Stimulated activated CD4-positive, alpha-beta T cell treated with anti-CD3 and anti-CD28 coated beads, Interleukin-1b, Interleukin-23, amount 100 ng/mL, for 24 hours (primary cell): Measurements from ENCODE around the gene KDR.

ENCODE experiments used
- DNase-seq, 4 experiments: peaks; one replicate each; pipeline ENCODE4 v3.0.0-alpha.2; 2020; ENCODE audit warnings: low read depth in 4 of 4, low spot score in 1 of 4

KDR gene

DNA sequence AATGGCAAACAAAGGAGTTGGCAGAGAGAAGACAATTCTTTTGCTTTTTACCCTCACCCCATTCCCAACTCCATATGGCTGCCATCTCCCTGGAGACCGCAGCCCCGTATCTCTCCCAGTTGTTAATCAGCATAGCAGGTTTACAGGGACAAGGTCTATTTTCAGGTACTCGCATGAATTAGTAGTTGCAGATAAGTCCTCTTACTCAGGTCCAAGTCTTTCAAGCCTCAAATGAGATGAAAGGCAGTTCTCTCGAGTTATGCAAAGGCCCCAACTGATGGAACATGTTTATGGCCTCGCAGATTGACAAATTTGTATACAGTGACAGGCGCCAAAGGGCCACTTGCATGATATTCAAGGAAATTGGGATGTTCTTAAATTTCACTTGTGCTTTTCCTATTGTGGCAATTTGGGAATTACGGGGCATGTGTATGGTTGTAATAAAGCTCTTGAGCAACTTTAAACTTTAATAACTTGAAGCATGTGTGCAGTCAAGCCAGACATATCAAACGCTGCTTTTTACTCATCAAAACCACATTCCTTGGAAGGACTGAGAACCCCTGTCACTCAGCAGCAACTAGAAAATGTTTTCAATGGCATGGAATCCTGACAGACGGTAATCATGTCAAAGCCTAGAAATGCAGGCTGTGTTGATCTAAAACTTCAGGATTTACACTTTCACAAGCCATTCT, 45.1 kb downstream of the KDR start:
- no peak for DNase-seq

DNA sequence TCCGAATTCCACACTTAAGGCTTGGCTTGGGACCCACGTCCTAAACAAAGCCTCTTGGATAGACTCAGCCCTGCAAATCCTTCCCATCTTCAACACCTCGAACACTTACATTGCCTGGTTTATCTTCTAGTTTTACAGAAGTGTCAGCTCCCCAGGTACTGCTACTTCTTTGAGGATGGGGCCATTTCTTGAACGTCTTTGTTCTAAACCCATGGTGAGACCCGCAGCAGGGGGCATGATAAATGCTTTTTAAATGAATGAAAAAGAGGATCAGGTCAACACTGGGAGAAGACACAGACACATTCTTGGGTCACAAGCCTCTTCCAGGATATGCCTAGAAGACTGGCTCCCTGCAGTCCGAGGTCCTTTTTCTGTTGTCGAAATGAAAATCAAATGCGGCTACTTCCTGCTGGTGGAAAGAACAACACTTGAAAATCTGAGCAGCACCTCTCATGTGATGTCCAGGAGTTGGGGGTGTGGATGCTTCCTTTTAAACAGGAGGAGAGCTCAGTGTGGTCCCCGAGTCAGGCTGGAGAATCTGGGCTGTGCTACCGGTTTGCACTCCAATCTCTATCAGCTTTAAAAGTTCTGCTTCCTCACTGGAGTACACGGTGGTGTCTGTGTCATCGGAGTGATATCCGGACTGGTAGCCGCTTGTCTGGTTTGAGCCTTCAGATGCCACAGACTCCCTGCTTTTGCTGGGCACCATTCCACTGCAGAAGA, 45.8 kb downstream of the KDR start:
- DNase-seq, result no peak

GRCh38 chr4:55078987-55079386, 46.4 kb downstream of the KDR start:
- DNase-seq, result no peak

GRCh38 chr4:55077577-55077976, 47.8 kb downstream of the KDR start:
- no peak for DNase-seq

DNA sequence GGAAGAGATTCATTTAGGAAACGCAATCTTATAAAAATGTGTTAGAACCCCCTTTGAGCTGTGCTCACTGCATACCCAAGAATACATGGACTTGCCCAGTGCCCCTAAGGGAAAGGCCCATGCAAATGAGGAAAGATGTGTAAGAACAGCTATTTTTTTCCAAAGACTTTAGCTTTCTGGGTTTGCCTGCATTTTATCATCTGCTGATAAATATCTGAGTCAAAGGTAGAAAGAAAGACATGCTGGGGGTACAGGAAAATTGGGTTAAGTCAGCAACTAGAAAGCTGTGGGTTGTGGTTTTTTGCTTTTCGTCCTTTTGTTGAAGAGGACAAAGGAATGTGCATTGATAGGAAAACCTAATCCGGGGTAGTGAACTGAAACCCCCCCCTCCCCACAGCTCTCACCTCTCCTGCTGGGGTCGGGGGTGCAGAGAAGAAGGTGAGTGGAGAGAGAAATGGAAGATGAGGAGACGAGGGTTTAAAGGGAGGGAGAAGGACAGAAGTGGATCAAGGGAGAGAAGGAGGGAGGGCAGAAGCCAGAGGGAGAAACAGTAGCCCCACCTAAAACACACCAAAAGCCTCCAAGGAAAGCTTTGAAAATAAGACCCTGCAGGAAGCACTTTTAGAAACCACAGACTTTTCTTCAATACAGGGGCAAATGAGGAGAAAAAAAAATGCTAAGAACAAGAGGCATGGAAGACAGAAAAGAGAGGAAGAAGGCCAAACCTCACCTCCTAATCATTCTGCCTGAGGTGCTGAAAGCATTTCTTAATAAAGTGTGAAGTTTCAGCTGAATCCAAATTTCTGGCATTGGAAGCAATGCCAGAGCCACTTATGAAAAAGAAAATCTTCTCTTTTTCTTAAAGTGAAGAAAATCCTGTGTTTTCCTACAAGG, 49.3 kb downstream of the KDR start:
- DNase-seq, result no peak

GRCh38 chr4:55075376-55075775, 50.0 kb downstream of the KDR start:
- no peak for DNase-seq

GRCh38 chr4:55074386-55074785, 51.0 kb downstream of the KDR start:
- DNase-seq, result no peak

GRCh38 chr4:55071951-55072350, 53.4 kb downstream of the KDR start:
- no peak for DNase-seq

DNA sequence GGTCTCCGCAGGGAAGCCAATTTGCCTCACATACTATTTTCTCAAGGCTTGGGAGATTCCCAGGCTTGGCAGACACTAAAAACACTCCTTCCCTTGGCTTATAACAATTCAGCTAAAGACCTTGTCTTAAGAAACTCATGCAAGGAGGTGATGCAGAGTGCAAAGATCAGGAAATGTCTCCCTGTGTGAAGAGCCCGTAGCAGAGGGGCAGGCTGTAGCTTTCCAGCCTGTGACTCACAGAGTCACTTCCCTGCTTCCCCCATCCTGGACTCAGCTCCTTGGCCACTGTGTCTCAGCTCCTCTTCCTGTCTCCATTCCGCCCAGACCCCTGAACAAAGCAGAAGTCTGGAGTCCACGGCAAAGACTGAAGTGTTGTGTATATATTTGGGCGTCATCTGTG, 56.1 kb downstream of the KDR start:
- DNase-seq, result no peak

DNA sequence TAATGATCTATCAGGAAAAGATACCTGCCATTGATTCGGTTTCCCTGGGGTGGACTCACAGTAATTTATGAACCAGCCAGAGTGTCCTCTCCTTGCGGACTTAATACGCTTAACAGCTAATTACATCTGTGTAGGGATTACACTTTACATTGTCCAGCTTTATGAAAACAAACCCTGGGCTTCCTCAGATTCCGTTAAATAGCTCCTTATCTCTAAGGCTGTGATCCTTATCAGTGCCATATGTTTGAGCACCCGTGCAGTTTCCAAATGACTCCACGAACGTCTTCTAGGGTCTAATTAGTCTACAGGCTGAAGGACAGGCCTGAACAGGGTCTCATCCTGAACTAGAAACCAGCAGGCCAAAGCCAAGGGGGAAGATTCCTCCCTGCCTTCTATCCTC, 56.9 kb downstream of the KDR start:
- DNase-seq, result no peak

DNA sequence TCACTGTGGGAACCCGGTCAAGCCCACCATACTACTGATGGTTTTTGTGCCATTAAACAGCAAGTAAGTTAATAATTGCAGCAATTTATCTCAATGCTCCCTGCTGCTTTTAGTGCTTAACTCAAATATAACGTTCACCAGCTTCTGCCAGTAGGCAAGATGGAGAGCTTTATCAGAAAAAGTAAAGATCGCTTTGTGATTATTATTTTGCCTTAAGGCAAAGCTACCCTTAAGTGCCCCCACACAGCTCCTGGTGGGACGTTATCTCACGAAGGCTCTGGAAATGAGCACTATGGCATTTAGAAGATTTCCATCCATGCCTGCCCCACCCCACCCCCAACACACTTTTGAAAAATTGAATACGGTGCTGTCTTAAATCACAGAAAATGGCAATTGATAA, 59.4 kb downstream of the KDR start:
- no peak for DNase-seq

- DNase-seq, result no peak
These were observed 69.9 kb downstream of the KDR start for GRCh38 chr4:55055529-55055928.

- no peak for DNase-seq
These were observed 73.9 kb downstream of the KDR start for GRCh38 chr4:55051532-55051931.

GRCh38 chr4:55050418-55050950, 74.9 kb downstream of the KDR start:
- no peak for DNase-seq

- no peak for DNase-seq
These were observed 87.1 kb downstream of the KDR start for GRCh38 chr4:55038176-55038890.

- DNase-seq, result no peak
These were observed 87.7 kb downstream of the KDR start for GRCh38 chr4:55037728-55038127.

GRCh38 chr4:55036405-55036804, 89.0 kb downstream of the KDR start:
- DNase-seq, result no peak

- no peak for DNase-seq
These were observed 89.5 kb downstream of the KDR start for GRCh38 chr4:55035892-55036291.

DNA sequence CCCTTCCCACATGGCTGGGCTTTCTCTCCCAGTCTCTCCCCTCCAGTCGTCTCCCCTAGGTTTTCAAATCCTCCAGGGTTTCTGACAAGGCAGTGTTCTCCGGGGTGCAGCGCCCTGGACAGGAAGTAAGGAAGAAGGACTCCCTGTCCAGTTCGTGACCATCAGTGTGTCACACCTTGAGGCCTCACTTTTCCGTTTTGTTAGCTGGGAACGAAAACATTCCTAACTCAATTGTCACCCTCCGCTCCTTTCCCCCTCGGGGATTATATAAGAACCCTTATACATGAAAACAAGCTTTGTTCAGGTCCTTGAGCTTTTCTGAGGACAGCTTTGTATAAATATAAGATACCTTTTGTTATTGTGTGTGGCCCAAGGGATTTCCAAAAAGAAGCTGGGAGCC, 92.1 kb downstream of the KDR start:
- DNase-seq, result no peak

DNA sequence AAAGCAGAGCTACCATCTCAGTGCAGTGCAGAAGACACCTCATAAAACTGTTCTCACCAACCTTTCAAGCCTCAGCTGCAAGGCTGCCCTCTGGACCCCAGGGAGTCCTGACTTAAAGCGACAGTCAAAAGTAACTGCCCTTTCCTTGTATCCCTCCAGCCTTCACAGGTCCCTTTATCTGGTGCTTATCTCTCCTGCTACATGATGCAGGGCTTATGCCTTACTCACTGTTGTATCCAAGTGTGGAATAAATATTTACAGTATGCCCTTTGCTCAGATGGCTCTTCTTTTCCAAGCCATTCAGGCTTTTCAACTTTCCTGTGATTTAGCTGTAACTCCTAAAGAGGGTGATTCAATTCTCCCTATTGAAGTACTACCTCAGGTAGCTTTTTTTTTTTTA, 92.6 kb downstream of the KDR start:
- no peak for DNase-seq

- no peak for DNase-seq
These were observed 93.2 kb downstream of the KDR start for GRCh38 chr4:55032179-55032578.
